Right kidney (tissue), 1 donor: ENCODE data around the gene NAV1.
"Not testable (repeated sequence)": the region's sequence is repeated elsewhere in the genome, so short reads cannot be mapped to it uniquely, and the experiment has no call there.

ENCODE experiments used
- DNase-seq: peaks from one replicate; pipeline ENCODE4 v3.0.0-alpha.2; 2016

The NAV1 gene

DNA sequence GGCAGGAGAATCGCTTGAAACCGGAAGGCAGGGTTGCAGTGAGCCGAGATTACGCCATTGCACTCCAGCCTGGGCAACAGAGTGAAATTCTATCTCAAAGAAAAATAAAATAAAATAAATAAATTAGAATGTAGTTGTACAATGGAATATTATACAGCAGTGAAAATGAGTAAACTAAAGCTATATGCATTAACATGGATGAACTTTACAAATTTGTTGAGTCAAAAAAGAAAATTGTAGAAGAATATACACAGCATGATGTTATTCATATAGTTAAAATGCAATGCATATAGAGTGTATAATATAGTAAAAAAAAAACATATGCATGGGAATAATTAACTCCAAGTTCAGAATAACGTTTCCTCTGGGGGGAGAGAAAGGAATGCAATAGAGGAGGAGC lies 11.0 kb upstream of the NAV1 start:
- no peak for DNase-seq

DNA sequence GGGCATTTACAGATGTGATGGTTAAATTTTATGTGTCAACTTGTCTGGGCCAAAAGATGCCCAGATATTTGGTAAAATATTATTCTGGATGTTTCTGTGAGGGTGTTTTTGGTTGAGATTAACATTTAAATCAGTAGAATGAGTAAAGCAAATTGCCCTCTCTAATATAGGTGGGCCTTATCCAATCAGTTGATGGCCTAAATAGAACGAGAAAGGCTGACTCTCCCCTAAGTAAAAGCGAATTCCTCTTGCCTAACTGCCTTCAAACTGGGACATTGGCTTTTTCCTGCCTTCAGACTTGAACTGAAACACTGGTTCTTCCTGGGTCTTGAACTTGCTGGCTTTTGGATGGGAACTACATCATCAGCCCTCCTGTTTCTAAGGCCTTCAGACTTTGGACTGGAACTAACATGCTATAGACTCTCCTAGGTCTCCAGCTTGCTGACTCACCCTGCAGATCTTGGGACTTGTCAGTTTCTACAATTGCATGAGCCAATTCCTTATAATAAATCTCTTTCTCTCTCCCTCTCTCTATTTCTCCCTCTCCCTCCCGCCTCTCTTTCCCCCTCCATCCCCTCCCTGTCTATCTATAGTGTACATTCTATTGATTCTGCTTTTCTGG lies 10.2 kb upstream of the NAV1 start:
- no peak for DNase-seq

DNA sequence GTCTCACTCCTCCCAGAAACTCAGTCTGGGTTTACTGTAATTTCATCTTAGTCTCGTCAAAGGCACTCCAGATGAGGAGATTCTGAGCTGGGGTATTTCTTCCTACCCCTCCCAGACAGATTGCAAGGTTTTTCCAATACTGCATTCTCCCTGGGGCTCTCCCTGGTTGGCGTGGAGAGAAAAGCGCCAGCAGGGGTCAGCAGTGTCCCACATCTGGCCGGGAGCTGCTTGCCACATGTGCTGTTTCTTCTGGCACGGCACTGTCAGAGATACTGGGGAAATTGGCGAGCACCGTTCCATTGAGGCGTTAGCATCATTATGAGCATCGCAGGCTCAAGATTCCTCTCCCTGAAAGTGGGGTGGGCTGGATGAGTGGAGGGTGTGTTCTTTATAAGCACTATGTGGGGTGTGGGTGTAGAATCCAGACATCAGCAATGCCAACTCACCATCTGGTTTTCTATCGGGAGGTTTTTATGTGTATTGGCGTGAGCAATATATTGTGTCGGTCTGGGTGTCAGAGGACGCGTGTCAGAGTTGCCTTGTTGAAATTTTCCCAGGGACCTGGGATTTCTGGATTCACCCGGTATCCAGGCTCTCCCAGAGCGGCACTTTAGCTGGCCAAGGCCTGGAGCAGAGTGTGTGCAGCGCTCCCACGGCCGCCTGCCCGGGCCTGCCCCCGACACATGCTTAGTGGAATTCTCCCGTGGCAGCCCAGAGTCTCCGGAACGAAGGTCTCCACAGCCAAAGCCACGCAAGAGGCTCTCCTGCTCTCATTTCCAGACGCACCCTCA lies 8.0 kb upstream of the NAV1 start:
- DNase-seq = peak; percentile 68

DNA sequence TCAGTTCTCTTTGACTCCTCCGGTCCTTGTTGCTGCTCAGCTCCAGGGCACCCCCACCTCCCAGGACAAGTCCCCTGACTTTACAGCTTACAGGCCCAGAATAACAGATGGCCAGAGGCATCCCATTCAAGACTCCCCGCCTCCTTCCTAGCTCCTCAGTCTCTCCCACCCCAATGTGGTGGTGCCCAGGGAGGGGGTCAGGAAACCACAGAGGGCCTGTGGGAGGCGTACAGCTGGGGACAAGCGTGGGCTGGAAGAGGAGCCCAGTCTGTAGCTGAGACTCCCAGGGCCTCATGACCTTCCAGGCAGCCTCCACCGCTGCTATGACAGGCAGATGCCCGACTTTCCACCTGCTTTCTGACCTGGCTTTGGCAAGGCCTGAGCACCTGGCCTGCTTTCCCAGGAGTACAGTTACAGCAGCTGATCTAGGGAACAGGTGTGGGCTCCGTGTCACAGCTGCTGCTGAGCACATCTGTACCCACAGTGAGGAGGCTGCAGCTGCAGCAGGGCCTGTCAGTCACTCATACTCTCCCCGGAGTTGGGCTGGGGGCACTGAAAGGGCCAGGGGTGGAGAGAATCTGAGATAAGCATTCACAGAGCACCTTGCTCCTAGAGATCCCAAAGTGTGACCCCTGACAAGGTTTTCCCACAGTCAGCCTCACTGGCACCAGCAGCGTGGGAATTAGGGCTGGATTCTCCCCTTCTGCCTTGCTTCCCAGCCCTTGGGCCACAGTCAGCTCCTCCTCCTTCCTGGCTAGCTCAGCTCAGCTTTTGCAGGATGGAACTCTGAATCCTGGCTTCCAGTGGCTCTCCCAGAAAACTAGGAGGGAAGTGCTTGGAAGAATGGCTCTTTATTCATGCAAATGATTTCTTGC lies 7.1 kb upstream of the NAV1 start:
- DNase-seq = no peak

DNA sequence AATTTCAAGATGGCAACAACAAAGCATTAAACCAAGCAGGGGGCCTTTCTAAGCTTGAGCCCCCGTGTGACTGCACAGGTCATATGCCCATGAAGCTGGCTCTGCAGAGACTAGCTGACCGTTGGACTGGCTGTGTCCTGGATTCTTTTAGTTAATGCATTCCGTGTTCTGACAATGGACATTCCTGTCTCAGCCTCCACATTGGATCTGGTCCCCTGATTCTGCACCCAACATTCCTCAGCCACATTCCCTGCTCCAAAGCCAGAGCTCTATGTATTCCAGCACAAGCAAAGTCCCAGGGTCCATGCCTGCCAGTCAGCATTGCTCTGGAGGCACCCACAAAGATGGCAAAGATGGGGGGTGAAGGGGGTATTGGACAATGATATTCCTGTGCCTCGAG lies 5.1 kb upstream of the NAV1 start:
- DNase-seq = no peak

DNA sequence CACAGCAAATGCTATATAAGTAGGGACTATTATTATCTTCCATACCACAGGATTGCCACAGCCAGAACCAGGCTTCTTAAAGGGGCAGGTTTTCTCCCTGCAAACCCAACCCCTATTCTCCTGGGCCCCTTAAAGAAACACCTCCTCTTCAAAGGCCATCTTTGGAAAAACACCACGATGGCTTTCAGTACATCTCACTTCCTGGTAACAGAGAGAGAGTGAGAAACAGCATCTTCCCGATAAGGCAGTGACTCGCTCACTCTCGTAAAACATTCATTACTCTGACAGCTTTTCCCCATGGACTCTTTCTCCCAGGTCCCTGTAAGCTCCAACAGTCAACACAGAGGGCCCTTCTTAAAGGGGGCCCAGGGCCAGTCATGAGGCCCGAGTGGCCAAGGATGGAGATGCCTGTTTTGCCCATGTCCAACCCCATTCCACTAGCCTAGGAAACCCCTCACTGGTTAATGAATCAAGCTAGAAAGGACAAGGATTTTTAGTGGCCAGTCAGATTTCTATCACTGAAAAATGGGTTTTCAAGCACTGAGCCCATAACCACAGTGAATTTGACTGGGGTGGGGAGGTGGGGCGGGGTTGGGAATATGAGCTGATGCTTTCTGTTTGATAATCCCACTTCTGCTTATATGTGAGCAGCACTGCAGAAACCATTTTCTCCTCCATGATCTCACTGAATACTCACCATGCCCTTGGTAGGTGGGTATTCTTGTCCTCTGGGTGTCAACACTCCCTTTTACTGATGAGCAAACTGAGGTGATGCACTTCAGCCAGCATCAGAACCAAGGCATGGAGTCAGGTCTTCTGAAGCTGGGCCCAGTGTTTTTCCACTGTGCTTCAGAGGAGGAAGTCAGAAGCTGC lies 3.6 kb upstream of the NAV1 start:
- no peak for DNase-seq

DNA sequence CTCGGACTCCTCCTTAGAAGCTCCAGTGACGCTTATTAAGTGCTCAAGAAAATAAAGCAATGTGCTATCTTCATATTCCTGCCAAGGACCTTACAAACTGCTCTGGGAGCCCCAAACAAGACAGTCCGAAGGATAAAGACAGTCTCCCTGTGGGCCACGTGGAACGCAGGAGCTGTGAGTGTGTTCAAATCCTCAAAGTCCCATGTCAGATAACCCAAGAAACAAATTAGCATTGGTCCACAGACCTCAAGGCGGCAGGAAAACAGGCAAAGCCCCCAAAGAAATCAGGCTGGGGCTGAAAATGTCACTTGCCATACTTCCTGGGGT lies 3.0 kb upstream of the NAV1 start:
- no peak for DNase-seq

DNA sequence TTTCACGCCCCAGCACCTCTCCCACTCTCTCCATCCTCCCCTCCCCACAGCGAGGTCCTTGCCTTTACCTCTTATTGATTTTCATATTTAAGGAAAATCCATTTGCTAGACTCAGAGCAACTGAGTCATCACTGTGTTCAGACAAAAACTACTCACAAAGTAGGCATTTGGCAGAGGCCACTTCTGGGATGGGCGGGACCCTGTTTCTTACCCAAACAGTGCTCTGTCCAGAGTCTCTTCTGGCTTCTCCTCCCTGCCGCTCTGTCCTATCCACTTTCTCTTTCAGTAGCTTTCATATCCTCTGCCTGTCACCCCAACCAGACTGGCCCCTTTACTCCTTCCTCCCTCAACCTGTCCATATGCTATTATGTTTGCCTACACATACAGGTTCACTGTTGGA lies 2.4 kb upstream of the NAV1 start:
- no peak for DNase-seq

DNA sequence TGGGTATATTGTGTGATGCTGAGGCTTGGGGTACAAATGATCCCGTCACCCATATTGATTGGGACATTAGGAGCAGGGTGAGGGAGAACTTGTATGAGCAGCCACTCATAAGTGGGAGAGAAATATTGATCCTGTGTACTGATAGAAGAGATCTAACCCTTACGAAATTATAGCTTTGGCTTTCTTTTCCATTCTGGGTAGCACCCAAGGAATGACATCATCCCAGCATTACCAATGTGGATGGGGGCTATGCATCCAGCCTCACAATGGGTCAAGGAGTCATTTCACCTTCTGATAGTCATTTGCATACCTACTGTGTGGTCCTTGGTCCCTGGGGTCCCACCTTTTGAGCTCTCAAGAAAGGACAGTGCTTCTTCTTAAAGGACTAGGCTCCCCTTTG lies 1.9 kb upstream of the NAV1 start:
- DNase-seq = no peak

DNA sequence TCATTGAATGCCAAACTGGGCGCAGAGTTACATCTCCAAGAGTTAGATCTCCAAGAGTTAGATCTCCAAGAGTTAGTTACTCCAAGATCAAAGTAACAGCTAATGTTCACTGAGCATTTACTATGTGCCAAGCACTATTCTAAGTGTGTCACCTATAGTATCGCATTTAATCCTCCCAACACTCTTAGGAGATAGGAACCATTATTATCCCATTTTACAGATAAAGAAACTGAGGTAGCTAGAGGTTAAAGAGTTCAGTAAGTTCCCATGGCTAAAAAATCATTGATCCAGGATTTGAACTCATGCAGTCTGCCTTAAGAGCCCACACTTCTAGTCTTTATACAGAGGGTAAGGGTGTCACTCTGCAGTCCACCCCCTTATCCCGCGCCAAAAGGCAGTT lies 1.5 kb upstream of the NAV1 start:
- DNase-seq = no peak

DNA sequence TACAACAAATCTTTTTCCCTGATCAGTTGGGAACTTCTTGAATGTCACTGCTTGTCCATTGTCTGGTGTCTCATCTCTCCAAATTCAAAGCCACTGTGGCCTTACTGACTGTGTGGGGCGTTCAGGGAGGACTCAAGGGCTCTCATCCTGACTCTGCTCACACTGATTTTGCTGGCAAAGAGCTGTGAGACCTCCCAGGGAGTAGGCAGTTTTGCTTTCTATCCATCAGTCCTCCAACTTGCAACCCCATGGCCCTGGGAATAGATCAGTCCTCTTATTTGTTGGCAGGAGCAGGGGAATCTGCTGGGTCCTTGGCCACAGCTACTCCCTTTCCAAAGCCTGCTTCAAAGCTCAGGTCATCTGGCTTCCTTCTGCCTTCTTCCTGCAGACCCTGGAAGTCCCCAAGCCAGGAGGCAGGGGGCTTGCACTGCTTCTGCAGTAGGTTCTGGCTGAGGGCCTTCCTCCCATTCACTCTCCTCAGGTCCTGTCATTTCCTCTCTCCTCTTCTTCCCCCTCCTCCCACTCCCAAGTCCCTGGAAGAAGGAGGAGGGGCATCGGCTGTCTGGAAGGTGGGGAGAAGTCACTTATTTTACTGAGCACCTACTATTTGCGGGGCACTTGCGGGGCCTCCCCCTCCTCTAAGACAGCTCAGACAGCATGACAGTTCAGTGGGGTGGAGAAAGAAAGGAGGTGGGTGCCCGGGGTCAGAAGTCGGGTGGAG lies 876 bp upstream of the NAV1 start:
- no peak for DNase-seq

DNA sequence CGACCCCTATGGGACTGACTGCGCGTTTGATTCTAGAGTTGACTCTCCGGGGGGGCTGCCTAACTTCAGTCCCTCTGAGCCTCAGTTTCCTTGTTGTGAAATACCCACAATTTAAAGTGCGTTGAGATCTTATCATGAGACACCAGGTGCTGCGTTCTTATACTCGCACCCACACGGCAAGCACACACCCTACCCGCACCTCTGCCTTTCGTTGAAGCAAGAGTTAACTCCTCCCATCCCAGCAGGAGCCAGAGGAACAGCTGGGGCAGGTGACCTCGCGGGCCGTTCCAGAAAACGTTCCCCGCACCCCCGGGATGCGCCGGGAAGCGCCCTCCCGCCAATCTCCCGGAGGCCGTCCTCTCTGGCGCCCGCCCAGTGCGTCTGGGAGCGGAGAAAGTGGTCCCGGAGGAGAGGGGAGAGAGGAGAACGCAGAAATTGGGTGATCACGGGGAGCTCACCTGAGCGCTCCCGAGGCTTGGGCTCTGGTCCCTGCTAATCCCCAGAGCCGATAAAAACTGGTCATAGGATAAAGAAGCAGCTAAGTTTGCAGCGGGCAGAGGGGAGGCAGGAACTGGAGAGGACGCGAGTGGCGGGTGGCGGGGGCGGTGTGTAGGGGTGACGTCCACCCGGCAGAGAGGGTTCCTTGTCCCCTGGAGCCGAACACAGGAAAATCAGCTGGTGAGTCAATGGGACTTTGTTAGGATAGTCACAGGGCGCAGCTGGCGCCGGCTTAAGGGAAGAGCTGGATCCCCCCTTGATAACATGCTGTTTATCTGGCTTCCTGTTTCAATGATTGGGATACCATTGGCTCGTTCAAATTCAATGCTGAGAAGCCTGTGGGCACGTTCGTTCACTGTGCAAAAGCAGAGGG lies 869 bp downstream of the NAV1 start:
- peak; percentile 66 for DNase-seq

DNA sequence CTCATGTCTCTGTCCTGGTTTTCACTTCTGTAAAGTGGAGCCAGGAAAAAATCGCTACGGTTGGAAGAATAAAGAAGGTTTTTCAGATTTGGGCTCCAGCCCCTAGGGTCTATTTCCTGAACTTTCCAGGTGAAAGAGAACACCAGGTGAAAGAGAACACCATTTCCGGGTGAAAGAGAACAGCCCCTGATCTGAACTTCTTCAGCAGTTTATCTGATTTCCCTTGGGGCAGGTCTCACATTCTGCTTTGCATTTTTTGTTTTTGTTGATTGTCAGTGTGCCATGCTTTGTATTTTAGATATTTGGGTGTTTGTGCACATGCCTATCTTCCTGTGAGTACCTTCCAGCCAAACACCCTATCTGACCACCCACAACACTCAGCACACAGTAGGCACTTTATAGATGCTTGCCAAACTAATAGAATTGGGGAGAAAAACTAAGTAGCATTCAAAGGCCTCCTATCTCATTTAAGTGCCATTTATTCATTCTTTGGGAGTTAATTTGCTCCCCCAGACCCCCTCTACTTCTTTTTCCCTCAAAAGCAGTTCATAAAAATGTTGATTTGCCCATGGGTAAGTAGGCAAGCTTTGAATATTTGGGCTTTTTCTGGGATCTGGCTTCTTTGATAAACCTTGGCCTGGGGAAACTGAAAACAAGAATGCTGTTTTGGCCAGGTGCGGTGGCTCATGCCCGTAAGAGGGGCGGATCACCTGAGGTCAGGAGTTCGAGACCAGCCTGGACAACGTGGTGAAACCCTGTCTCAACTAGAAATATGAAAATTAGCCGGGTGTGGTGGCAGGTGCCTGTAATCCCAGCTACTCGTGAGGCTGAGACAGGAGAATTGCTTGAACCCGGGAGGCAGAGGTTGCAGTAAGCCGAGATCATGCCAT lies 2.2 kb downstream of the NAV1 start:
- no peak for DNase-seq

DNA sequence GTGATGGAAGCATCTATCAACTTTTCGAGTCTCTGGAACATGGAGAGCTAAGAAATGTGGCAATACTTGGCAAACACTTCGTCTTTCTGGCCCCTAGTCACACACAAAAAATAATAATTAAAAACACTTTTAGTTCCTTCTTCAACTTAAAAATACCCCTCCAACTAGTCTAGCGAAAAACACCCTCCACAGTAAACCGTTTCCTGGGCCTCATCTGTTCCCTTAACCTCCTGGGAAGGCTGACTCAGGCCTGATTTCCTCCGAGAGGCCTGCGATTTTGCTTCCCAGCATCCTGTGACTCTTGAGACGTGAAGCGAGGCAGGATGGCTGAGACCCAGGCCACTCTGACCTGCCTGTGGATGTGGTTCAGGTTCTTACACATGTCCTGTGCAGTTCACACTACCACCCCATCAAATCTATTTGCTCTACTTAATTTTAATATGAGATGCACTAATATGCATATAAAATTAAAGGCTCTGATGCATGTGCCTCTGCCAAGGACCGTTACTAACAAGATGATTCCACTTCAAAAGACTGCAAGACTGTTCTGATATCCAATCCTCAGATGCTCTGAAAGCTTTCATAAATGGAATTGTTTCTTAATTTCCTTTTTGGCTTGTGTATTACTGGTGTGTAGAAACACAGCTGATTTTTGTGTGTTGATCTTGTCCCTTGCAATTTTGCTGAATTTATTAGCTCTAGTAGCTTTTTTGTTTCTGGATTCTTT lies 3.5 kb downstream of the NAV1 start:
- DNase-seq = no peak

DNA sequence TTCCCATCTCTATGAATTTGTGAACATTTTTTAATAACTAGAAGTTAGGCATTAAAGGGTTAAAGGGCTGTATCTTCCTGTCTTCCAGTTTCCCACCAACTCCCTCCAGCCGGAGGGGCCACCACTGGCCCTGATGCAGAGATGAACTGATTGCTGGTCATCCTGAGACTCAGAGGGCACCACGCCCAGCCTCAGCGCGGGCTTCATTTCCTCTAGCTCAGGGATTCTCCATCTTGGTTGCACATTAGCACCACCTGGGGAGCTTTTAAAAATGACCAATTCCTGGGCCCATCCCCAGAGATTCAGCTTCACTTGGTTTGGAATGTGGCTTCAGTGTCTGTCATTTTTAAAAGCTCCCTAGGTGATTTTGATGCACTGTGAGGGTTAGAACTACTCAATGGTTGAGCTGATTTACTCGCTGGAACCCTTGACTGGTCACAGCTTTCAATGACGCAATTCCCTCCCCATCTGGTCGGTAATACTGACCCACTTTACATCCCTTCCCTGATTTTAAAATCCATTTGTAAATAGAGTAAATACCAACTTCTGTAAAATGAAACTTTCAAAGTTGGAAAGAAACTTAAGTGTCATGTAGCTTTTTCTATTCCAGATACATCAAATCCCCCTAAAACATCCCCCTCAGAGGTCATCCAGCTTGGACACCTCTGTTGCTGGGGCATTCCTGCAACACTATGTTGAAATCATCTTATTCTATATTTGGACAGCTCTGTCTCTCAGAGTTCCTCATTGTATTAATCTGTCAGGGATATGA lies 5.1 kb downstream of the NAV1 start:
- DNase-seq = no peak

DNA sequence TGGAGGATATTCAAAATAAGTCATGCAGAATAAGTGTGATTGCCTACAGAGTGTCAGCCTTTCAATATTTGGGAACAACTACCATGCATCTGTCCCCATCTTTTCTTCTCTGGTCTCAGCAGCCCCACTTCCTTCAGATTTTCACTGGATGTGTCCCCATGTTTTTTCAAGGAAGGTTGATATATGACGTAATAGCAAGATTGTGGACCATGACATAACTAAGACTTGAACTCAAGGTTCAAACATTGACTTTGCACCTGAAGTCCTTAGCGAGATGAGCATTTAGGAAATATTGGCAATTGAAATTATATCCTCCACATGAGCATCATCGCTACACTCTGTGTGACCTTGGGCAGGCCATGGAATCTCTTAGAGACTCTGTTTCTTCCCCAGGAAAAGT lies 5.8 kb downstream of the NAV1 start:
- no peak for DNase-seq

DNA sequence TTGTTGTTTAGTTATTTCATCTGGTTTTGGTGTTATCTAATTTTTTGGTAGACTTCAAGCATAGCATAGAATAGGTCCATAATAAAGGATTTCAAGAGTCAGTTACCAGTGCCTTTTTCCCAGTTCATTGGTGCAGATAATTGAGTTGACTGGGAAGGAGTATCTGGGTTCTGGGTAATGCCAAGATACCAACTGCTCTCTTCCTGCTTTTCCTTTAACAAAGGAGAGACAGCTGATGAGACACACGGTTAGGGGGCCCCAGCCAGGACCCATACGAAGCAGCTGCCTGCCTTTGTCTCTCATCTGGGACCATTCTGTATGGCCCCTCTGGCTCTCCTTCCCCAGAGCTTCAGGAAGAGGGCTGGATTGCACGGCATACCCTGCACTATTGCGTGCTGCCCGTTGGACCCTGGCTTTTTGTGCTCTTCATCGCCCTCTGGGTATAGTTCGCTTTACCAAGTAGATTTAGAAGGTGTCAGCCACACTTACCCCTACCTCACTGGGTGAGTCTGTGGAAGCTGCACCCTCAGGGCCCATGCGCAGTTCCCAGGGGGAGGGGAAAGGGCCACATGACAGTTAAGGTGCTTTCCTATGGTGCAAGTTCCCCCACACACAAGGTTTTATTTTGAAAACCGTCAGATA lies 7.0 kb downstream of the NAV1 start:
- no peak for DNase-seq

DNA sequence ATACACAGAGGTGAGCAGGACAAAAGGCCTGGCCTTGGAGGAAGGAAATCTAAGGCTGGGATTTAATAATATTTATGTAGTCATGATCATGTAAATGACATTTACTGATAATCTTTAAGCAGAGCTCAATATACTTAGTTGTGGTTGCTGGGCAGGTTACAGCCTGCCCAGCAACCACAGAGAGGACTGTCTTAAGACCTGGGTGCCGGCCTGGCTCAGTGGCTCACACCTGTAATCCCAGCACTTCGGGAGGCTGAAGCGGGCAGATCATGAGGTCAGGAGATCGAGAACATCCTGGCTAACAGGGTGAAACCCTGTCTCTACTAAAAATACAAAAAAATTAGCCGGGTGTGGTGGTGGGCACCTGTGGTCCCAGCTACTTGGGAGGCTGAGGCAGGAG lies 10.6 kb downstream of the NAV1 start:
- not testable (repeated sequence) for DNase-seq
